GM21786 (cell line): ENCODE data around the gene LRRC71.

Experiments used
- ATAC-seq: cut with Tn5 transposase; IDR thresholded peaks from one replicate; pipeline ENCODE4 v1.9.1; 2021; ENCODE audit not compliant: unreplicated experiment

The LRRC71 gene

DNA sequence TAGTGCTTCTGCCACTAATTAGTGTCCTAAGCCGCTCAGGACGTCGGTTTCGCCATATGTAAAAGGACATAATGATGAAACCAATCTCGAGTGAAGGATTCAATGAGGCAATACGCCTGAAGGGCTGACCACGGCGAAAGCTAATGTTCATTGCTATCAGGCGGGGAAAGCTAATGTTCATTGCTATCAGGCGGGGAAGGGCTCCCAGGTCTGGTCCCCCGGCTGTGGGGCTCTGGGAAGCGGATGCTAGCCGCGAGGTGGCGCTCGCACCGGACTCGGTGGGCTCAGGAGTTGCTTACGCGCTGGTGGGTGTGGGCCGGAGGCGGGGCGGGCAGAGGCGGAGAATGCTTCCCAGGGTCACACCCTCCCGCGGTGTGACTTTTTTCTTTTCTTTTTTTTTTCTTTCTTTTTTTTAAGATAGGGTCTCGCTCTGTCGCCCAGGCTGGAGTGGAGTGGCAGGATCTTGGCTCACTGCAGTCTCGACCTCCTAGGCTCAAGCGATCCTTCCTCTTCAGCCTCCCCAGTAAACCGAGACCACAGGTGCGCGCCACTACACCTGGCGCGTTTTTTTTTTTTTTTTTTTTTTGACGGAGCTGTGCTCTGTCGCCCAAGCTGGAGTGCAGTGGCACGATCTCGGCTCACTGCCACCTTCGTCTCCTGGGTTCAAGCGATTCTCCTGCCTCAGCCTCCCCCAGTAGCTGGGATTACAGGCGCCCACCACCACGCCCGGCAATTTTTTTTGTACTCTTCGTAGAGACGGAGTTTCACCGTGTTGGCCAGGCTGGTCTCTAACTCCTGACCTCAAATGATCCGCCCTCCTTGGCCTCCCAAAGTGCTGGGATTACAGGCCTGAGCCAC, 28.0 kb upstream of the LRRC71 start:
- ATAC-seq, result peak; percentile 75

DNA sequence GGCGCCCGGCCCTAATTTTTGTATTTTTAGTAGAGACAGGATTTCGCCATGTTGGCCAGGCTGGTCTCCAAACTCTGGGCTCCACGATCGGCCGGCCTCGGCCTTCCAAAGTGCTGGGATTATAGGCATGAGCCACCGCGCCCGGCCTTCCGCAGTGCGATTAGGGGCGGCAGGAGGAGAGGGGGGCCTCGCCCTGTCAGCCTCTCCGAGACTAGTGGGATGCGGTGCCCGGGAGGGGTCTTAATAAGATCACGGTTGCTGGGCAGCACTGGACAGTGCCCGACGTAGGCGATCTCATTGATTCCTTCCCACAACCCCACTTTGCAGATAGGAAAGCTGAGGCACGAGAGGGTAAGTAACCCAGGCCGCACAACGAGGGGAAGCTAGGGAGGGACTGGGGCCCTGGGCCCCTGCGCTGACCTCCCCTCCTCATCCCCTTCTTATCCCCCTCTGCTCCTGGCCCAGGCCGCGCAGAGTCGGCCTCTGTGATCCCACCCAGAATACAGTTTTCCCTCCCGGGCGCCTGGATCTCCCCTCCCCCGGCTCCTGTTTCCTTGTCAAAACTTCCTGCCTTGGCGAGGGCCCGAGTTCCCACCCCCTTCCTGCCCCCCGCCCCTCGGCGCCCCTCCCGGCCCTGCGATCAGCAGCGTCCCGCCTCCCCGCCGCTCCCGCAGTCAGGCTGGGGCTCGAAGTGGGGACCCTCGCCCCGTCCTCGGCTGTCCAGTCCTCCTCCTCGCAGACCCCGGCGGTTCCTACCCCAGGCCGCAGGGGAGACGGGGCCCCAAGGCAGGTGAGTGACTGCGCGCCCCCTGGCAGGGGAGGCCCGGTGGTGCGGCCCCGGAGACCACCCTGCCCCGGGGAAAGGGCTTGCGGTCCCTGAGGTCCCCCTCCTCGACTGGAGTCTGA, 27.1 kb upstream of the LRRC71 start, which contains the start of gene PEAR1:
TSS of gene PEAR1 (plus strand) at position 671 of the 906 bp plus-strand sequence. CDS start 10,209 bp downstream, outside the sequence.
- no peak for ATAC-seq

DNA sequence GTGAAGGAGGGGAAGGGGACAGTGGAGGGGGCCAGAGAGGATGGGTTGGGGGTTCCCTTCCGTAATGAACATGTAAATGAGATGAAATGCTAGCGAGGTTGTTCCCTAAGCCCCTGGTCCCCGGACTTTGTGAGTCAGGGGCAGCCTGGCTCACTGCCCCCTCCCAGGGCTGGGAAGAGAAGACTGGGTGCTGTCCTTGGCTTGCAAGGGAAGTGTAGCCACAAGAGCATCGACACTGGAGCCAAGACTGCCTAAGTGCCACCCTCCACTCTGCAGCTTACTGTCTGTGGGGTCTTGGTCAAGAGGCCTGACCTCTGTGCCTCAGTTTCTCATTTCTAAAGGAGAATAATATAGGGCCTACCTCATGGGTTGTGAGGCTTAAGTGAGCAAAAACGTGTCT, 26.4 kb upstream of the LRRC71 start:
- no peak for ATAC-seq

DNA sequence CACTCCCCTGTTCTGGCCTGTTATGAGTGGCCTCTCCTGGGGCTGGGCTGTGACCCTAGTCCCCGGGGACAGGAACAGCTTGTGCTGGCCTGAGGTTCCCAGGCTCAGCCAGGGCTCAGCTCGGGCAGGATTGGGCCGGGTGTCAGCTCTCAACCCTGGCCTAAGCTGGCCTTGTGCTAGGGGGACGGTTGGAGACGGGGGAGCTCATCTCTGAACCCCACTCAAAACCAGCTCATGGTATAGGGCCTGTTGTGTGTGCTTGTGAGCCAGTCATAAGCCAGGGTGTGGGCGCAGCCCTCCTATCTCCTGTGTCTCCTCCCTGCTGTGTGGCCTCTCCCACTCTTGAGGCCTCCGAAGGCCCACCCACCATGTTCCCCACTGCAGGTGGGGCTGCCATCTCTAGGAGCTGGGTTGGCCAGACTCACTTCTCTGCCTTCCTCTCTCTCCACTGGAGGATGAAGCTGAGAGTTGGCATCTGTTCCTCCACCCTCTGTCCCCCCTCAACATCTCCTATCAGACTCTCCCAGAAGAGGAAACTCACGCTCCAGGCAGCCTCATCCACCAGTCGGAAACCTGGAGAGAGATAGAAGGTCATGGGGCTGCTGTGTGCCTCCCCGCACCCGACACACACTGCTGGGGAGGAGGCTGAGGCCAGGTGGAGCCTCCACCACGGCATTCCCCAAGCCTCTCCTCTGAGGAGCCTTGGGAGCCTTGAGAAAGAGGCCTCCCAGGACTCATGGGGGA, 25.5 kb upstream of the LRRC71 start:
- ATAC-seq, result no peak

DNA sequence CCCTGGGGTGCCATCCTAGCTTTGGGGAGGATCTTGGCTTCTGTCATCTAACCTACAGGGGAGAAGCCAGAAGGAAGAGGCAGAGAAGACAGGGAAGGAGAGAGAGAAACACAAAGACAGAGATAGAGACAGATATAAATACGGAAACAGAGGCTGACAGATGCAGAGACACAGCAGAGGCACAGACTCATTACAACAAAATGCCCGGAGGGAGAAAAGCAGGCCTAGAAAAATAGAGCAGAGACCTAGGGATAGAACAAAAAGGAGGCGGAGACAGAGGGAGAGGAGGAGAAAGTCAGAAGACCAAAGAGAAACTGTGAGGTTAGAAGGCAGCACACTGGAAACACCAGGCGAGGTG, 25.0 kb upstream of the LRRC71 start:
- ATAC-seq, result no peak

DNA sequence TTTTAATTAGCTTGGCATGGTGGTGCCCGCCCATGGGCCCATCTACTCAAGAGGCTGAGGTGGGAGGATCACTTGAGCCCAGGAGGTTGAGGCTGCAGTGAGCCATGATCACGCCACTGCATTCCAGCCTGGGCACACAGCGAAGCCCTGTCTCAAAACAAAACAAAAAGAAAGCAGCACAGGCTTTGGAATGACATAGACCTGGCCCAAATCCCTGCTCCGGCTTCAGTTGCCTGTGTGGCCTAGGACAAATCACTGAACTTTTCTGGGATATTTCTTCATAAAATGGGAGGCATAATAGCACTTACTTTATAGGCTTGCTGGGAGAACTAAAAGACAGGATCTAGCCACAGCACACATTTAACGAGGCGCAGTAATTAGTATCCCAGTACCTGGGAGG, 24.5 kb upstream of the LRRC71 start:
- ATAC-seq, result no peak

DNA sequence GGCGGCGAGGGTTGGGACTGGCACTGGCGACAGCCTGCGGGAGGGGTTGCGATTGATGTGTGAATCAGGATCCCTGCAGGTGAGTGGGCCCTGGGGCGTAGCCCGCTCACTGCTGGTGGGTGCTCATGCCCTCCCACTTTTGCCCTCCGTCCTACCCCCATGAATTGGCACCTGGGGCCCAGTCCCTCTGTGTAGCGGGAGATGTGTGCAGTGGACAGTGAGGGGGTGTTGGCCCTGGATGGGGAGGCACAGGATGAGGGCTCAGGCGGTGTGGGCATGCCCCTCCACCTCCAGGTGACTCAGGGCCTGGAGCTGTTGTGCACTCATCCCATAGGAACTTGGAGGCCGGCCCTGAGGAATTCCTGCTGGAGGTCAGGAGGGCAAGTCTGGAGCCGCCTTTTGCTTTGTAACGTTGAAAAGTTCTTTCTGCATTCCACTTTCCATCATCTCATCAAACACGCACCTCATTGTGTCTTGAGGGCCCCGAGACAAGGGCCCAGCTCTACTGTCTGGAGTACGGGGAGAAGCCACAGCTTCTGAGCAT, 23.9 kb upstream of the LRRC71 start:
- no peak for ATAC-seq

DNA sequence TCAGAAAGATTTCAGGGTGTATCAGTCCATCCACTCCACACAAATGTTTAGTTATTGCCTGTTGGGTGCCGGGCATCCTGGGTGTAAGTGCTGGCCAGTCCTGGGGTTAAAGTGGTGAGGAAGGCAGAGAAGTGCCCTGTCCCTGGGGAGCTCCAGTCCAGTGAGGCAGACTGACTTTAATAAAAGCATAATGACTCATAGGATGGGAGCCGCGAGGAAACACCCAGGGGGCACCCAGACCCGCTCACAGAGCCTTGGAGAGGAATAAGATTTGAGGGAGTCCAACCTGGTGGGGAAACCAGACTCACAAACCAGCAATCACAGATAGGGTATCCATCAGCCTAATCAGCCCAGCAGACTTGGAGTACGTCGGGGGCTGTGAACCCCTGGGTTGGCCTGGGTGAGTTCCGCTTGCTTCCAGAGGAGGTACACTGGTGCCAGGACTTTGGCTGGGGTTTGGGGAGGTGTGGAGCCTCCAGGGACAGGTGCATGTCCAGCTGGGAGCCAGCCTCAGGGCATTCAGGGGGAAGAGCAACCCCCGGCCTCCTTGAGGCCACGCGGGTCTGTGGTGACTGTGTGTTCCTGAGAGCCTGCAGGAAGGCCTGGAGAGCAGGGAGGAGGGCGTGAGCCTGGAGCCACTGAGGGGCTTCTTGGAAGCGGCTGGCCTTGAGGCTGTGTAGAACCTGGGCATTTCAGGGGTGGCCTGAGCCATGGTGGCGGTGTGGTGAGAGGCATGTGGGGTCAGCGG, 23.2 kb upstream of the LRRC71 start:
- no peak for ATAC-seq

DNA sequence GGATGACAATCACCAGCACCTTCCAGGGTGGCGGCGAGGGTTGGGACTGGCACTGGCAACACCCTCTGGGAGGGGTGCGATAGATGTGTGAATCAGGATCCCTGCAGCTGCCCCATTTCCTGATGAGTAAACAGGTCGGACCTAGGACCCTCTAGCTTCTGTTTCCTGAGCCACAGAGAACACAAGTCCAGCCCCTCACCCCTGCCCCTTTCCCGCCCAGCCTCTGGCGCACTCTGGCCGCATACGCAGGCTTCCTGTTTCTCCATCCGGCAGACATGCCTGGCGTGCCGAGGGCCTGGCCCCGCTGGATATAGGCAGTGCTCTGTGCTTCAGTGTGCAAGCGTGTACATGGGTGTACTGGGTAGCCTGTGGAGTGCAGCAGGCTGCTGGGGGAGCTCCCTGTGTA, 22.3 kb upstream of the LRRC71 start:
- ATAC-seq, result no peak

DNA sequence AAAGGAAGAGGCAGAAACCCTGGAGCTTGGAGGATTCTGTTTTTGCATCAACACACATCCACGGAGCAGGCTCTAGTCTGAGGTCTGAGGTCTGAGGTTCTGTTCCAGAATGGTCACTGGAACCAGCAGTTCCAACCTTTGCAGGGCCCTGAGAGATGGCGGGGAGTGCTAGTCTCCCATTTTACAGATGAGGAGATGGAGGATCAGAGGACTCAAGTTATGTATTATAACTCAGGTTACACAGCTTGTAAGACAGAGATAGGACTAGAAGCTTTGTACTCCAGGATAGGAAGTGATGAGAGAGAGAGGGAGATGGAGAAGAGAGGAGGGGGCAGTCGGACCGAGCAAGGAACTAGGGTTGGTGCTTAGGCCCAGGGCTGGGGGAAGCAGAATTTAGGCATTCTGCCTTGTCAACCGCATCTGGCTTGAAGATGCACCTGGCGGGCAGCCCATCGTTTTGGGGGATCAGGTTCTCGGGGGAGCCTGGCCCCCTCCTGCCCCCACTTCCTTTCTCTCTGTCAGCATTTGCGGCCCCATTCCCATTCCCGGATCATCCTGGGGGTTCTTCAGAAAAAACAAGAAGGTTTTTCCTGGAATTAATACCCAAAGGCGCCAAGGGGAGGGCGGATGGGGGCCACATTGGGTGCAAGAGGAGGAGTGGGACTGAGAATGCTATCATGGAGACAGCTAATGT, 21.3 kb upstream of the LRRC71 start:
- no peak for ATAC-seq

DNA sequence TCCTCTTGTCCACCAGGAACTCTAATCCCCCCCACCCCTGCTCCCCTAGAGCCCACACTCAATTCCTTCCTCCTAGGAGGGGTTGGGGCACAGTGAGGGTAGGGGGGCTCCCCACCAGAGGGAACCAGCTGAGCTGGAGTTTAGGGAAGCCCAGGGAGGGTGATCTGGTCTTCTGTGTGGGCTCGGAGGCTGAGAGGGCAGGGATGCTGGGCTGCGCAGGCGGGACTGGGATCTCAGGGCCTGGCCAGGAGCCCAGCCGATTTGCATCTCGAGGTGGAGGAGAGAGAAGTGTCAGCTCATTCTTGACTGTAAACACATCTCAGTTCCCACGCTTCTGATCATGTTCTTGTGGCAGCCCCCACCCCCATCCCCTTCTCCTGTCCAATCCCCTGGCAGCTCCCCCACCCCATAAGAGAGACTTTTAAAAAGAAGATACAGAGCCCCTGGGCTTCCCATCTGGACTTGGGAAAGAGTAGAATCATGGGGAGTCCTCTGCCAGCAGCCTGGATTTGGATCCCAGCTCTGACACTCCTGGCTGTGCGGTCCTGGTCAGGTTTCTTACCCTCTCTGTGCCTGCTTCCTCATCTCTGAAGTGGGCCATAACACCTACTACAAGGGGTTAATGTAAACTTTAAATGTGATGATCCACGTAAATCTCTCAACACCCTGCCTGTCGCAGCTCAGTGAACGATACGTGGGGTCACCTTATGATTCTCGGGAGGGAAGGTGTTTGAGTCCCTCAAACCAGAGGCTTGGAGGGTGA, 20.3 kb upstream of the LRRC71 start:
- ATAC-seq, result no peak

DNA sequence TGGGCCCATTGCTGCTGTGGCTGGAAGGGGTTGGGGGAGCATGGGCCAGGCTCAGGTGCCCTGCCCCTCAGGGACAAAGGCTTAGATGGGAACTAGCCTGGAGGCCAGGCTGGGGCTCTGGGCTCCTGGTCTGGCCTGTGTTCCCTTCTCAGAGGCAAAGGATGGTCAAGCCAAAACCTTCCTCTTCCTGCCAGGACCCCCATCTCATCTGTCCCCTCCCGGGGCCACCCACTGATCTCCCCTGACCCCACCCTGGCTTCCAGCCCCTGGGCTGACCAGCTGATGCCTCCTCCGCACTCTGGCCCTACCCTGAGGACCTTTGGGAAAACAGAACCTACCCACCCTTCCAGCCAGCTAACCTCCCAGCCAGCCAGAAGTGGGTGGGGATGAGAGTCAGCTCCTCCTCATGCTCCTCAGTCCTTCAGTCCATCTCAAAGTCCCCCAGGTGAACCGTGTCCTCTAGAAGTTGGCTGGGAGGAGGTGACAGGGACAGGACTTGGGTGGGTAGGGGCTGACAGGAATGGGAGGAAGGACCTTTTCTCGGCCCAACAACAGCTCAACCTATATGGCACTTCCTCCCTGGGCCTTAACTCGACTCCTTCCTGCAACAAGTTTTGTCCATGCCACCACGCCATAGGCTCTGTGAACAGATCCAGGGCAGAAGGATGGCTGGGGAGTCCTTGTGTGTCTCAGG, 19.4 kb upstream of the LRRC71 start:
- no peak for ATAC-seq

DNA sequence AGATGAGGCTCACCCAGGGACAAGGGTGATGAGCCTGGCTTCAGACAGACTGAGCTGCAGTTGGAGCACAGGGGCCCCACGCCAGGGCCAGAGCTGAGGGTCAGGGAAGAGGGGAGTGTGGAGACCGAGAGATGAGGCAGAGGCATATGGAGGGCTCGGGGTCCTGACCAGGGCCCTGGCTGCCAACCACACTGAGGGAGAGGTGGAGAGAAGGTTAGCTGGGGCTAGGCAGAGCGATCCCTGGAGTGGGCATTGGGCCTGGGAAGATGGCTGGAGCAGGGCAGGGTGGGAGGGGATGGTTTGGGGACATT, 18.9 kb upstream of the LRRC71 start:
- ATAC-seq, result no peak

DNA sequence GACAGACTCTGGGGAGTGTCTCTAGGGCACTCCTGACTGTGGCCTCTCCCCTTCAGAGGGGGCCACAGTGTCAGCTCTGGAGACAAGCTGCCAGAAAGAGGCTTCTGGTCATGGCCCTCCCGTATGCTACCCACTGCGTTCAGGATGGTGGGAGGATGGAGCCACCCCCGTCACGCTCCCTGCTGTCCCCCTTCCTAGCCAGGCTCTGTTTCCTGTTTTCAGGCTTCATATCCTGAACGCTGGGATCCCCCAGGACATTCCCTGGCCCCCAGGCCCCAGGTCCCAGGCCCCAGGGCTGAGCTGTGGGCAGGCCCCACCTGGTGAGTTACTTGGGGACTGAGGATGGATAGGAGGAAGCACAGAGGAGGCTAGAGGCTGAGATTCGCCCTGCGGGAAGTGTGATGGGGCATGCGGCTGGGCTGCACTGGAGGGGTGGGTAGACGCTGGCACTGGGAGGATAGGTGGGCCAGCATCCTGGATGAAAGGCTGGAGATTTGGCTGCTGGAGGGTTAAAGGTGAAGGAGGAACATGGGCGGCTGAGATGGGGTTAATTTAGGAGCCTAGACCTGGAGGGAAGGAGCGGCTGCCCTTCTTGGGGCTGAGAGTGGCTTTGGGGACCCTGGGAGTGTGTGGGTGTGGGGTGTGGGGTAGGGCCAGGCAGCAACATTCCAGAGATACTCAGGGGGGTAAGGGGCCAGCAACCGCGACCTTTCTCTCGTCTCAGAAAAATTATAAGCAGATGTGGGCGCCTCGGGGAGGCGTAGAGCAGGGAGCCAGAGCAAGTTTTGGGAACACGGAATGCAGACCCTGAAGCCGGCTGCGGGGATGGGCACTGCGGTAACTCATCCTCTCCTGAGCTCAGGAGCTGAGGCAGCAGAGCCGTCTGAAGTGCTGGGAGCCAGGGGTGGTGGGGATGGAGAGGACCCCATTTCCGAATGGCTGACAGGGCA, 18.2 kb upstream of the LRRC71 start:
- no peak for ATAC-seq

DNA sequence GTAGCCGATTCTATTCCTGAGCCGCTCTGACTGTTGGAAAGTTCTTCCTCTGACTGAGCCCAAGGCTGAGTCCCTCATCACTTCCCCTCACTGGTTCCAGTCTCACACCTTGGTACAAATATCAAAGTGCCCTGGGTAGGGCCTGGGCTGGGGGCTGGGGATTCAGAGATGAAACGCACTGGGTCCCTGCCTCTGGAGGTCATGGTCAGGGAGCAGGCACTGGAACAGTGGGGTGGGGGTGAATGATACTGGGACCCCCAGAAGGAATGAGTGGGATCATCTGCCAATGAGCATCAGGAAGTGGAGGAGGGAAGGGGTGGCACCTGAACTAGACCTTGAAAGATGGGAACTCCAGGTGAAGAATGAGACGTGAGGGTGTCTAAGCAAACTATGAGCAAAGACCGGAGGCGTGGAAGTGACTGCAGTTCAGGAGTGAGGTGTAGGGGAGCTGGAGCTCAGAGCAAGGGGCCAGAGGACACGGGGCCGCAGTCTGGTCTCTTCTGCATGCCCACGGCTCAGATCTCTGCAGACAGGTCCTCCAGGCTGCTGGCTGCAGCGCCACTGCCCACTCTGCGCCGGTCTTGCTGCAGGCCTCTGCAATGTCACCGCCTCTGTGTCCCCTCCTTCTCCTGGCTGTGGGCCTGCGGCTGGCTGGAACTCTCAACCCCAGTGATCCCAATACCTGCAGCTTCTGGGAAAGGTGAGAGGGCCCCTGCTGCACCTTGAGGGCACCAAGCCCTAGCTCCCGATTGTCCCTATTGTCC, 16.9 kb upstream of the LRRC71 start:
- ATAC-seq, result no peak

DNA sequence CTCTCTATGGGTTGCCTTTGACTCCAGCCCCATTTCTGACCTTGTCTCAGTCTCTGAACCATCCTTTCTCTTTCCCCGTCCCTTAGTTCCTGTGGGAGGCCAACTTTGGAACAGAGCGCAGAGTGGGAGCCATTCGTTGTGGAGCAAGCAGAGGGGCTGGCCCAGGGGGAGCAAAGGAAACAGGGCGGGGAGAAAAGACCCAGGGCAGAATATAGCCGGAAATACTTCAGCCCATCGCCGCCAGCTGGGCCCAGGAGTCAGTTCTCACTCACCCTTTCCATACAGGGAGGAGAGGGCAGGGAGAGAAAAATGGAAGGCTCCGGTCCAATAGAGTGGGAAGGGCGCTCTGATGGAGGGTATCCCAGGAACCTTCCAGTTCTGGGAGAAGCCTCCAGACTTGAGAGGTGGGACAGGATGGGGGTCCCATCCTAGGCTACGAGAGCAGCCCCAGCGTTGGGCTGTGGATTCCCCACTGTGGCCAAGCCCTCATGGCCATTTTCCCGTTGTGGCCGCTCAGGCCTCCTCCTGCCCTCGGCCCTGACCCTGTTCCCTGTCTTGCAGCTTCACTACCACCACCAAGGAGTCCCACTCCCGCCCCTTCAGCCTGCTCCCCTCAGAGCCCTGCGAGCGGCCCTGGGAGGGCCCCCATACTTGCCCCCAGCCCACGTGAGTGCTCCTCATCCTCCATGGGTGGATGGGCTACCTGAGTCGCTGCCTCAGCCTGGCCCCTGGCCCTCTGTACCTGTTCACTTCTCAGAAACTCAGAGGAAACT, 16.1 kb upstream of the LRRC71 start:
- no peak for ATAC-seq
